GM12865 (cell line): ENCODE results near the gene SPNS3.

ENCODE experiments used
- DNase-seq: peaks from one replicate; pipeline ENCODE4 v3.0.0; 2010; ENCODE audit warnings: low read depth
- H3K4me3 ChIP-seq: 2 replicates; pipeline ENCODE4 v1.5.1; 2011; ENCODE audit warnings: mild to moderate bottlenecking, low read depth, low read length, control low read depth
- CTCF ChIP-seq: IDR thresholded peaks from 2 replicates; pipeline ENCODE4 v1.5.1; 2011; ENCODE audit warnings: low read length, control low read depth, low read depth, inconsistent platforms; ENCODE audit not compliant: insufficient read depth; ENCODE audit errors: missing control alignments

Gene SPNS3

GRCh38 chr17:4497101-4497824, 63.5 kb downstream of the SPNS3 start:
- DNase-seq, result peak; percentile 51
- H3K4me3 ChIP-seq, result no peak overlapping the region
- no peak for TF ChIP-seq CTCF

GRCh38 chr17:4498461-4499397, 65.0 kb downstream of the SPNS3 start, which contains the start of gene SPNS2:
SPNS2 (plus strand) TSS chr17:4498881; CDS start chr17:4499048, 167 bp downstream.
- no peak for TF ChIP-seq CTCF
- peak; percentile 59 for DNase-seq
- H3K4me3 ChIP-seq, result no peak within 1 kb of the TSS

- H3K4me3 ChIP-seq, result no peak overlapping the region
- DNase-seq, result no peak
- TF ChIP-seq CTCF, result no peak
These were observed 65.9 kb downstream of the SPNS3 start for GRCh38 chr17:4499431-4500190.

GRCh38 chr17:4500191-4500571, 66.4 kb downstream of the SPNS3 start:
- no peak for DNase-seq
- no peak for TF ChIP-seq CTCF
- H3K4me3 ChIP-seq, result no peak overlapping the region

GRCh38 chr17:4501295-4501949, 67.7 kb downstream of the SPNS3 start:
- H3K4me3 ChIP-seq, result no peak overlapping the region
- no peak for TF ChIP-seq CTCF
- no peak for DNase-seq

- no peak for DNase-seq
- no peak overlapping the region for H3K4me3 ChIP-seq
- TF ChIP-seq CTCF, result no peak
These were observed 68.9 kb downstream of the SPNS3 start for GRCh38 chr17:4502466-4503154.
